ENCODE data around the gene LRRC27.

LRRC27 gene

GRCh38 chr10:132319853-132320653 is 11.9 kb upstream of the LRRC27 start:
- no peaks in the 10 kb centered on the region for H3F3A ChIP-seq (ENCODE audit: insufficient read depth)
- no peak for TF ChIP-seq EZH2phosphoT487 (conservative IDR thresholded peaks at IDR 0.05; ENCODE audit: low read length)
- no peak for TF ChIP-seq CTCF (IDR thresholded peaks at IDR 0.05; ENCODE audit: insufficient read depth, low read length, poor library complexity, severe bottlenecking)
- H3K4me3 ChIP-seq (ENCODE audit: insufficient read depth, low read length, poor library complexity, severe bottlenecking) = no peak overlapping the region
- no peaks in the 10 kb centered on the region for H3K9me2 ChIP-seq (replicated peaks; ENCODE audit: insufficient read depth, low read length)
- no peak overlapping the region for H3K4me2 ChIP-seq (ENCODE audit: low read depth, low read length, poor library complexity, severe bottlenecking)
- H4K20me1 ChIP-seq (ENCODE audit: low read depth, low read length) = no peaks in the 10 kb centered on the region
- no peak overlapping the region for H2AFZ ChIP-seq (ENCODE audit: low read depth, low read length, severe bottlenecking)
- no peaks in the 10 kb centered on the region for H3K27me3 ChIP-seq (ENCODE audit: low read length)
- no peaks in the 10 kb centered on the region for H3K79me2 ChIP-seq (ENCODE audit: insufficient read depth, low read length)
- H3K9ac ChIP-seq (ENCODE audit: low read length) = no peak overlapping the region
- no peaks in the 10 kb centered on the region for H3K36me3 ChIP-seq (ENCODE audit: low read length)
- no peak overlapping the region for H3K27ac ChIP-seq (ENCODE audit: low read depth, low read length)
- no peaks in the 10 kb centered on the region for H3K9me3 ChIP-seq (ENCODE audit: insufficient read depth, low read length)

- Histone ChIP-seq H3K4me3 (ENCODE audit: insufficient read depth, low read length, poor library complexity, severe bottlenecking) (no peak overlapping the region), H3K79me2 (ENCODE audit: insufficient read depth, low read length) (no peaks in the 10 kb centered on the region), H3K27me3 (ENCODE audit: low read length) (no peaks in the 10 kb centered on the region), H3K9me3 (ENCODE audit: insufficient read depth, low read length) (no peaks in the 10 kb centered on the region), H2AFZ (ENCODE audit: low read depth, low read length, severe bottlenecking) (no peak overlapping the region), H3K36me3 (ENCODE audit: low read length) (no peaks in the 10 kb centered on the region), H3F3A (ENCODE audit: insufficient read depth) (no peaks in the 10 kb centered on the region), H4K20me1 (ENCODE audit: low read depth, low read length) (no peaks in the 10 kb centered on the region), H3K27ac (ENCODE audit: low read depth, low read length) (no peak overlapping the region), H3K9ac (ENCODE audit: low read length) (no peak overlapping the region), H3K9me2 (replicated peaks; ENCODE audit: insufficient read depth, low read length) (no peaks in the 10 kb centered on the region), H3K4me2 (ENCODE audit: low read depth, low read length, poor library complexity, severe bottlenecking) (no peak overlapping the region)
- no peak for TF ChIP-seq CTCF (IDR thresholded peaks at IDR 0.05; ENCODE audit: insufficient read depth, low read length, poor library complexity, severe bottlenecking)
- TF ChIP-seq EZH2phosphoT487 (conservative IDR thresholded peaks at IDR 0.05; ENCODE audit: low read length) = no peak
Measured at GRCh38 chr10:132320654-132321469, 11.1 kb upstream of the LRRC27 start.

- Histone ChIP-seq H3K9ac (ENCODE audit: low read length) (no peak overlapping the region), H3K36me3 (ENCODE audit: low read length) (no peaks in the 10 kb centered on the region), H2AFZ (ENCODE audit: low read depth, low read length, severe bottlenecking) (no peak overlapping the region), H4K20me1 (ENCODE audit: low read depth, low read length) (no peaks in the 10 kb centered on the region), H3K9me2 (replicated peaks; ENCODE audit: insufficient read depth, low read length) (no peaks in the 10 kb centered on the region), H3K4me3 (ENCODE audit: insufficient read depth, low read length, poor library complexity, severe bottlenecking) (no peak overlapping the region), H3K4me2 (ENCODE audit: low read depth, low read length, poor library complexity, severe bottlenecking) (no peak overlapping the region), H3K79me2 (ENCODE audit: insufficient read depth, low read length) (0 out of 2 replicates have a peak, but pooled peaks cover under 1% of the 10 kb centered on the region), H3K27ac (ENCODE audit: low read depth, low read length) (no peak overlapping the region), H3F3A (ENCODE audit: insufficient read depth) (no peaks in the 10 kb centered on the region), H3K27me3 (ENCODE audit: low read length) (no peaks in the 10 kb centered on the region), H3K9me3 (ENCODE audit: insufficient read depth, low read length) (no peaks in the 10 kb centered on the region)
- no peak for TF ChIP-seq EZH2phosphoT487 (conservative IDR thresholded peaks at IDR 0.05; ENCODE audit: low read length)
- TF ChIP-seq CTCF (IDR thresholded peaks at IDR 0.05; ENCODE audit: insufficient read depth, low read length, poor library complexity, severe bottlenecking) = no peak
Measured at GRCh38 chr10:132321726-132322125, 10.3 kb upstream of the LRRC27 start.

Data from SU-DHL-6 (cell line).